ENCODE measurements around the gene DGKE. TPM values are rescaled to one million over a fixed set of nuclear protein-coding genes. Genes with fewer than 3 reads are reported as not detected.

DGKE gene
- total RNA-seq, 1 experiment from 2014 or later = 2.0 TPM

GRCh38 chr17:56914581-56915273 is 80.8 kb downstream of the DGKE start:
- H3K27me3 ChIP-seq (ENCODE audit: control insufficient read depth, insufficient read depth, low read length) = peaks cover 22% of the 10 kb centered on the region
- DNase-seq = no peak
- H3K4me3 ChIP-seq (ENCODE audit: insufficient read depth, low read depth, low read length) = peak overlapping the region; percentile 84
- no peaks in the 10 kb centered on the region; the same call in 1 of the 2 replicates for H3K36me3 ChIP-seq (replicated peaks; ENCODE audit: control insufficient read depth, insufficient read depth, low read length)

GRCh38 chr17:56917559-56918296 is 83.8 kb downstream of the DGKE start:
- no peaks in the 10 kb centered on the region for H3K36me3 ChIP-seq (replicated peaks; ENCODE audit: control insufficient read depth, insufficient read depth, low read length)
- no peak for DNase-seq

GRCh38 chr17:56918916-56919315 is 85.0 kb downstream of the DGKE start:
- H3K27me3 ChIP-seq (ENCODE audit: control insufficient read depth, insufficient read depth, low read length) = peaks cover 12% of the 10 kb centered on the region
- no peaks in the 10 kb centered on the region for H3K36me3 ChIP-seq (replicated peaks; ENCODE audit: control insufficient read depth, insufficient read depth, low read length)
- no peak overlapping the region for H3K4me3 ChIP-seq (ENCODE audit: insufficient read depth, low read depth, low read length)
- no peak for DNase-seq

More at GRCh38 chr17:56917559-56918296, 83.8 kb downstream of the DGKE start:
- Histone ChIP-seq H3K27me3 (ENCODE audit: control insufficient read depth, insufficient read depth, low read length) (peaks cover 22% of the 10 kb centered on the region), H3K4me3 (ENCODE audit: insufficient read depth, low read depth, low read length) (no peak overlapping the region)

Other genes with a start within 250 kb of the DGKE start
- gene NOG, start 240.5 kb upstream of the DGKE start, total RNA-seq (2014; rRNA removed; shearing (Covaris generic)) = 0.78 and 4.1 TPM in 2 replicates
- gene C17orf67, start 231 bp upstream of the DGKE start, total RNA-seq (2014; rRNA removed; shearing (Covaris generic)) = 1.5 and 1.9 TPM in 2 replicates
- 7.5 and 7.9 TPM in 2 replicates for gene TRIM25, start 79.9 kb downstream of the DGKE start, total RNA-seq (2014; rRNA removed; shearing (Covaris generic))
- gene COIL, start 126.9 kb downstream of the DGKE start, total RNA-seq (2014; rRNA removed; shearing (Covaris generic)) = 15.8 and 21.4 TPM in 2 replicates
- gene SCPEP1, start 144.0 kb downstream of the DGKE start, total RNA-seq (2014; rRNA removed; shearing (Covaris generic)) = 38.3 and 41.3 TPM in 2 replicates

Measured in H7 (cell line).